AG10803 (cell line): ENCODE results near the gene CAPZA1.
"Not testable (repeated sequence)": the region's sequence is repeated elsewhere in the genome, so short reads cannot be mapped to it uniquely, and the experiment has no call there.

ENCODE experiments used
- DNase-seq: peaks from one replicate; pipeline ENCODE4 v3.0.0; 2010; ENCODE audit warnings: low read depth
- H3K4me3 ChIP-seq: 2 replicates; pipeline ENCODE4 v1.5.1; 2011; ENCODE audit warnings: mild to moderate bottlenecking, low read length, control low read depth
- TF ChIP-seq, protein P1 (sequence below): conservative IDR thresholded peaks from 2 replicates; pipeline ENCODE4 v1.5.1; 2011; ENCODE audit warnings: mild to moderate bottlenecking, low read length, control low read depth, inconsistent platforms

Gene CAPZA1

DNA sequence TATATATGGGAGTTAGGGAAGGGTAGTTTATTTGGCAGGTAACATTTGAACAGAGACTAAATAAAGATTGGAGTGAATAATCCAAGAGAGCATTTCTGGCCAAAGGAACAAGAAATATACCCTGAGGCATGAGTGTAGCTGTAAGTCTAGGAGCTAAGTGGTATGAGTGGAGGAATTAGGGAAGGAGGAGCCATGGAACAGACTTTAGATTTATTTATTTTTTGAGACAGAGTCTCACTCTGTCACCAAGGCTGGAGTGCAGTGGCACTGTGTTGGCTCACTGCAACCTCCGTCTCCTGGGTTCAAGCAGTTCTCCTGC, 18.4 kb downstream of the CAPZA1 start:
- TF ChIP-seq, protein P1, sequence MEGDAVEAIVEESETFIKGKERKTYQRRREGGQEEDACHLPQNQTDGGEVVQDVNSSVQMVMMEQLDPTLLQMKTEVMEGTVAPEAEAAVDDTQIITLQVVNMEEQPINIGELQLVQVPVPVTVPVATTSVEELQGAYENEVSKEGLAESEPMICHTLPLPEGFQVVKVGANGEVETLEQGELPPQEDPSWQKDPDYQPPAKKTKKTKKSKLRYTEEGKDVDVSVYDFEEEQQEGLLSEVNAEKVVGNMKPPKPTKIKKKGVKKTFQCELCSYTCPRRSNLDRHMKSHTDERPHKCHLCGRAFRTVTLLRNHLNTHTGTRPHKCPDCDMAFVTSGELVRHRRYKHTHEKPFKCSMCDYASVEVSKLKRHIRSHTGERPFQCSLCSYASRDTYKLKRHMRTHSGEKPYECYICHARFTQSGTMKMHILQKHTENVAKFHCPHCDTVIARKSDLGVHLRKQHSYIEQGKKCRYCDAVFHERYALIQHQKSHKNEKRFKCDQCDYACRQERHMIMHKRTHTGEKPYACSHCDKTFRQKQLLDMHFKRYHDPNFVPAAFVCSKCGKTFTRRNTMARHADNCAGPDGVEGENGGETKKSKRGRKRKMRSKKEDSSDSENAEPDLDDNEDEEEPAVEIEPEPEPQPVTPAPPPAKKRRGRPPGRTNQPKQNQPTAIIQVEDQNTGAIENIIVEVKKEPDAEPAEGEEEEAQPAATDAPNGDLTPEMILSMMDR: no peak
- DNase-seq: no peak
- no peak overlapping the region for H3K4me3 ChIP-seq

DNA sequence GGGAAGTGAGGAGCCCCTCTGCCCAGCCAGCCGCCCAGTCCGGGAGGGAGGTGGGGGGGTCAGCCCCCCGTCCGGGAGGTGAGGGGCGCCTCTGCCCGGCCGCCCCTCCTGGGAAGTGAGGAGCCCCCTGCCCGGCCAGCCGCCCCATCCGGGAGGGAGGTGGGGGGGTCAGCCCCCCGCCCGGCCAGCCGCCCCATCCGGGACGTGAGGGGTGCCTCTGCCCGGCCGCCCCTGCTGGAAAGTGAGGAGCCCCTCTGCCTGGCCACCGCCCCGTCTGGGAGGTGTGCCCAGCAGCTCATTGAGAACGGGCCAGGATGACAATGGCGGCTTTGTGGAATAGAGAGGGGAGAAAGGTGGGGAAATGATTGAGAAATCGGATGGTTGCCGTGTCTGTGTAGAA, 20.8 kb downstream of the CAPZA1 start:
- H3K4me3 ChIP-seq, DNase-seq: not testable (repeated sequence)

DNA sequence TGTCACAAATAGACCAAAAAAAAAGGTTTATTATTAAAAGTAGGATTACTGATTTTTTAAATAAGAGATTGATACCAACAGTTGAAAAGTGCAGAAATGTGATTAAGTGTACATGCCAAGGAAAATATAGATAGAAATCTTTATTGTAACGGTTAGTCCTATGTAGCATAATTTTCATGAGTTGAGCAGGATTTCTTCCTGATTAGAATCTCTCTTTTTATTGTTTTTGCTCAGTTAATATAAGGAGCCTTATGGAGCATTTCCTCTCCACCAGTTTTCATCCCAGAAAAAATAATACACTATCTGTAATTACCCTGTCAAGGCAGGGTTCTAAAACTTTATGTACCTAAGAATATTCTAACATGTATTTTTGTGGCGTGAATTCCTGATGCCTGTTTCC, 23.4 kb downstream of the CAPZA1 start:
- TF ChIP-seq, protein P1: no peak
- H3K4me3 ChIP-seq: no peak overlapping the region
- no peak for DNase-seq

DNA sequence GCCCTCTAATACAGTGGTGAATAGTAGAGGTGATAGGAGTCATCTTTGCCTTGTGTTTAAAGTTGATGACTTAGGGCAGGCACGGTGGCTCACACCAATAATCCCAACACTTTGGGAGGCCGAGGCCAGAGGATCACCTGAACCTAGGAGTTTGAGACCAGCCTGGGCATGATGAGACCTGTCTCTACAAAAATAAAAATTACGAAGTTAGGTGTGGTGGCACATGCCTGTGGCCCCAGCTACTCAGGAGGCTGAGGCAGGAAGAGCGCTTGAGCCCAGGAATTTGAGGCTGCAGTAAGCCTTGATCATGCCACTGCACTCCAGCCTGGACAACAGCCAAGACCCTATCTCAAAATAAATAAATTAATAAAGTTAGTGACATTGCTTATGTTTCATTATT, 26.6 kb downstream of the CAPZA1 start:
- DNase-seq: no peak
- no peak overlapping the region for H3K4me3 ChIP-seq
- TF ChIP-seq, protein P1: no peak

DNA sequence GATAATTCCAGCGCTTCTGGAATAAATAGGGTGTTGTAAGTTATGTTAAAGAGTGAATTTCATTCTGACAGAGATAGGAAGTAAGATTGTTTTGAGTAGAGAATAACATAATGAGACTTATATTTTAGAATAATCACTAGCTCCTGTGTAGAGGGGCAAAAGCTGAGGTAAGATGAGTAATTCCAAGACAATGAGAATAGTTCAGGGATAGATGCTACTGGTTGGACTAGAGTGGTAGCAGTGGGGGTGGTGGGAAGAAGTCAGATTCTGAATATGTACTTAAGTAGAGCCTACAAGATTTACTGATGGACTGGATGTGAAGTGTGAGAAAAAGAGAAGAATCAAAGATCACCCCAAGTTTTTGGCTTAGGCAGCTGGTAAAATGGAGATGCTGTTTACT, 31.6 kb downstream of the CAPZA1 start:
- DNase-seq: no peak
- TF ChIP-seq, protein P1: no peak
- no peak overlapping the region for H3K4me3 ChIP-seq

DNA sequence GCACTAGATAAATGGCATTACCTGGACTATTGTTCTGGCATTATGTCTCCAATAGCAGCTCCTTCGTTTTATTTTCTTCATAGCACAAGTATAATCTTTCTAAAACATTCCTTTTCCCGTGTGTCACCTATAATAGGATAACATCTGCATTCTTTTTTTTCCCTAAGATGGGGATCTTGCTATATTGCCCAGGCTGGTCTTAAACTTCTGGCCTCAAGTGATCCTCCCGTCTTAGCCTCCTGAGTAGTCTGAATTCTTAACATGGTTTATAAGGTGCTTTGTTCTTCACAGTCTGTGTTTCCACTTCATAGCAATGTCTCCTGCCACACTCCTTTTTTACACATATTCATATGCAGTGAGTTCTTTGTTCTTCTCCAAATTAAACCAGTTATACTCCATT, 46.2 kb downstream of the CAPZA1 start:
- DNase-seq: no peak
- no peak overlapping the region for H3K4me3 ChIP-seq
- TF ChIP-seq, protein P1: no peak

DNA sequence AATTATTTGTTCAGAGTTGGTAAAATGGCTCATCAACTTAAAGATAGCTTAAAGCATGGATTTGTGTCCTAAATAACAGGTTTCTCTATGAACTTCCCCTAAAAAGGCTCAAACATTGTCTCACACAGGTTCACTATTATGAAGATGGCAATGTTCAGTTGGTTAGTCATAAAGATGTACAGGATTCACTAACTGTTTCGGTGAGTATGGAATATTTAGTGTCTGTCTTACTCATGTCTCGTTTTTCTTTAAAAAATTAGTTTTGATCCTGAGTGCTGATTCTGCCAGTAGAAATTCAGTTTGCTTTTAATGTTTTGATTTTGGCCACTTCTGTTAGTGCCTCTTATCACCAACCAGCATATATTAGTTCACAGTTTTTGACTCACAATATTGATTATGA, 47.3 kb downstream of the CAPZA1 start:
- no peak overlapping the region for H3K4me3 ChIP-seq
- DNase-seq: no peak
- TF ChIP-seq, protein P1: no peak

DNA sequence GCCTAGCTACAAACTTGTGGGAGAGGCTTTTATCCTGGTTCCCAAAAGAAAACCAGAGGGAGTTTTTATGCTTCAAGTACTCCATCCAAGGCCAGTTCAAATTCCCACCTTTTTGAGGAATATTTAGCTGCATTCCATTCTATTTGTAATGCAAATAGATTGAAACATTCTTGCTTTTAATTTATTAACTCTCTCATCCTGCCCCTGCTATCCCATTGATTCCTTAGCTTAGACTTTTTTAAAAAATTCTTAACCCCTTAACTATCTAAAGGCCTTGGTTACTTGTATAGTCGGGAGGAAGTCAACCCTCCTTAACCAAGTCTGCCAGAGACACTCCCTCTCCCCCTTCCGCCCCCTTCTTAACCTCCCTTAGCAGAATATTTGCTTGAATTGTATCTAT, 52.4 kb downstream of the CAPZA1 start:
- TF ChIP-seq, protein P1: no peak
- peak; percentile 17 for DNase-seq
- H3K4me3 ChIP-seq: no peak overlapping the region
